ENCODE measurements around the gene THSD7B. TPM values are rescaled to one million over a fixed set of nuclear protein-coding genes. Genes with fewer than 3 reads are reported as not detected.

THSD7B gene
- total RNA-seq, 4 donors from 2014 or later, result 0.12 to 1.1 (median 0.39) TPM

- no peaks in the 10 kb centered on the region for H3K9me3 ChIP-seq
- H3K4me1 ChIP-seq, result no peaks in the 10 kb centered on the region
- ATAC-seq, result no peak
- WGBS, 2 donors (ENCODE audit: low coverage in 1 of 2), result 67 to 100% methylated on average over 1 of the region's 2 CpGs
- H3K4me3 ChIP-seq, result no peak overlapping the region
- no peaks in the 10 kb centered on the region for H3K27me3 ChIP-seq
- no peaks in the 10 kb centered on the region for H3K36me3 ChIP-seq
- no peak overlapping the region for H3K27ac ChIP-seq
- TF ChIP-seq CTCF (IDR thresholded peaks at IDR 0.05) (no peak), EP300 (IDR thresholded peaks at IDR 0.05) (no peak), POLR2A (IDR thresholded peaks at IDR 0.05) (no peak), POLR2AphosphoS5 (IDR thresholded peaks at IDR 0.05) (no peak)
Measured at GRCh38 chr2:137521653-137522619, 756.6 kb downstream of the THSD7B start.

GRCh38 chr2:137522620-137523011 is 757.3 kb downstream of the THSD7B start:
- ATAC-seq, result no peak
- Histone ChIP-seq H3K4me3 (no peak overlapping the region), H3K9me3 (no peaks in the 10 kb centered on the region), H3K4me1 (no peaks in the 10 kb centered on the region), H3K36me3 (no peaks in the 10 kb centered on the region), H3K27ac (no peak overlapping the region), H3K27me3 (no peaks in the 10 kb centered on the region)
- WGBS, 2 donors (ENCODE audit: low coverage in 1 of 2), result 45 to 63% methylated on average over 1 of the region's 1 CpG
- TF ChIP-seq POLR2AphosphoS5 (IDR thresholded peaks at IDR 0.05) (no peak), CTCF (IDR thresholded peaks at IDR 0.05) (no peak), POLR2A (IDR thresholded peaks at IDR 0.05) (no peak), EP300 (IDR thresholded peaks at IDR 0.05) (no peak)

DNA sequence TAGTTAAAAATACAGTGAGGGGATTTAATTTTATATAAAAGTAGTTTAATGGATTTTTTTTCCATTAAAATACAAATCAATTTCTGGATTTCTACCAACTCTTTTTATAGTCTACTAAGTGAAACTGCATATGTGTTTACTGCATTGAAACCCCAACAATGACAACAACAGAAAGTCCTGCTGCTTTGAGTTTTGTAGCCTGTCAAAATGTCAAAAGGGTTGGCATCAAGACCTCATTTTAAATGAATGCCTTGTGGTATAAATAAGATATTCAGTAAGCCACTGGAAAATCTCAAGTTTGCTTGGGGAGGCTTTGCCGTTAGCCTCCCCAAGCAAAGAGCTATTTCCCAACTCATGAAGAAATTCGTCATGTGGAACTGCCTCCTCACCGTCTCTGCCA is 758.6 kb downstream of the THSD7B start:
- Histone ChIP-seq H3K27me3 (no peaks in the 10 kb centered on the region), H3K4me1 (no peaks in the 10 kb centered on the region), H3K9me3 (no peaks in the 10 kb centered on the region), H3K27ac (no peak overlapping the region), H3K36me3 (no peaks in the 10 kb centered on the region), H3K4me3 (no peak overlapping the region)
- ATAC-seq, result no peak
- 17 to 73% methylated on average over 1 to 3 of the region's 3 CpGs for WGBS, 2 donors (ENCODE audit: low coverage in 1 of 2)
- TF ChIP-seq POLR2A (IDR thresholded peaks at IDR 0.05), result no peak

DNA sequence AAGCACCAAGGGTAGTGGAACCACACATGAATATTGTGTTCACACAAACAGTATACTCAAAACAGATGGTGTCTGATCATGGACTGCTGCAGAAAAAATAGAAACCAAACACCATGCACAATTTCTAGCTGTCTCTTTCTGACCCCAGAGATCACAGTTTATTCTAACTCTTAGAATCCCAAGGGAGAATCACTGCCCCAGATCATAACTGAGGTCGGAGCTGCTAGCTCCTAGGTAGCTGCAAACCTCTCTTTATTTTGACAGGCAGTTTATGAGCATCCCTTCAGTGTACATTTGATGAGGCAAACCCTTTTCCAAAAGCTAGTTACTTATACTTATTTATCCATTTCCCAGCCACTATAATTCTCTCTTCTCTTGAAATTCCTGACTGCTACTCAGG is 759.8 kb downstream of the THSD7B start:
- TF ChIP-seq CTCF (IDR thresholded peaks at IDR 0.05), result no peak
- no peak for TF ChIP-seq POLR2A (IDR thresholded peaks at IDR 0.05)
- no peak for TF ChIP-seq EP300 (IDR thresholded peaks at IDR 0.05)
- no peak for TF ChIP-seq POLR2AphosphoS5 (IDR thresholded peaks at IDR 0.05)
- no peak overlapping the region for H3K4me3 ChIP-seq
- H3K9me3 ChIP-seq, result no peaks in the 10 kb centered on the region
- H3K27me3 ChIP-seq, result no peaks in the 10 kb centered on the region
- no peak overlapping the region for H3K27ac ChIP-seq
- H3K36me3 ChIP-seq, result no peaks in the 10 kb centered on the region
- 79% methylated on average over 1 of the region's 1 CpG; no CpG with 5 or more reads in 1 of the 2 donors for WGBS, 2 donors (ENCODE audit: low coverage in 1 of 2)
- no peaks in the 10 kb centered on the region for H3K4me1 ChIP-seq
- ATAC-seq, result no peak

DNA sequence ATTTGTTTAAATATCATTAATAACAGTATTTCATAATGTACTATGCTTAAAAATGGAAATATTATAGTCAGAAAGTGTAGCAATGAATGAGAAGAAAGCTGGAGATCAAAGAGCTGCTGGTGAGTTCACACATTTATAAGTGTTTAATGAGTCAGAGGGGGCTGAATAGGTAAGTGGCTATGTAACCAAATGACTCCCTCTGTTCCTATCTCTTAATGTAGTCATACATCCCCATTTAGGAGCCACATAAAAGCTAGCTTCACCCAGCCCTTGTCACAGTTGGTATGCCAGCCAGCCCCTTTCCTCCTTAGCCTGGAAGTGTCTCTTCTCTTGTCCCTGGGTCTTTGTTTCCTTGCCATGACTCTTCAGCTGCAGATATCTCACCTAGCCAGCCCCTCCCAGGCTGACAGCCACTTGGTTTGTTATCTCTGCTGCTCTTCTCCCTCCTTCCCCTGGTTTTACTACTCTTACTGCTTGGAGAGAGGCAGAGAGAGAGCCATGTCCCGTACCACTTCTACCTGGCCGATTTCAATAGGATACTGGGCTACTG is 760.4 kb downstream of the THSD7B start:
- no peak for ATAC-seq
- H3K27me3 ChIP-seq, result no peaks in the 10 kb centered on the region
- TF ChIP-seq POLR2A (IDR thresholded peaks at IDR 0.05) (no peak), POLR2AphosphoS5 (IDR thresholded peaks at IDR 0.05) (no peak), EP300 (IDR thresholded peaks at IDR 0.05) (no peak), CTCF (IDR thresholded peaks at IDR 0.05) (no peak)
- H3K4me3 ChIP-seq, result no peak overlapping the region
- no peaks in the 10 kb centered on the region for H3K9me3 ChIP-seq
- H3K27ac ChIP-seq, result no peak overlapping the region
- WGBS, 2 donors (ENCODE audit: low coverage in 1 of 2), result 85 to 94% methylated on average over 2 of the region's 2 CpGs
- H3K36me3 ChIP-seq, result no peaks in the 10 kb centered on the region
- H3K4me1 ChIP-seq, result no peaks in the 10 kb centered on the region
